Endothelial cell of umbilical vein (primary cell): ENCODE results near the gene TNPO2. TPM values are rescaled to one million over a fixed set of nuclear protein-coding genes. Genes with fewer than 3 reads are reported as not detected.

Source experiments
- BruUV-seq: library from RNA; stranded (reverse); fragments of 400-500 nt; replicated peaks from 2 replicates; lab custom pipeline; 2021; lab: Mats Ljungman, UMichigan
- CTCF ChIA-PET: fragments of 300-600, 350-600 bp; sonication (Branson Sonifier 250); formaldehyde crosslinking; loops from one replicate; lab custom pipeline; 2021; ENCODE audit warnings: antibody characterized with exemption, inconsistent platforms; lab: Charles Lee
- POLR2A ChIA-PET: fragments of 300-600, 350-600 bp; sonication (Branson Sonifier 250); formaldehyde crosslinking; loops from one replicate; lab custom pipeline; 2021; ENCODE audit warnings: antibody characterized with exemption, inconsistent platforms; lab: Charles Lee
- DNase-seq: peaks from one replicate; pipeline ENCODE4 v3.0.0-alpha.2; 2011; ENCODE audit warnings: low read depth, low spot score
- FAIRE-seq: peaks from 2 replicates; lab custom pipeline; 2011; peaks lifted over from hg19 to GRCh38; lab: Jason Lieb, UNC
- H2AFZ ChIP-seq: 2 replicates; pipeline ENCODE4 v1.6.0; 2012; ENCODE audit warnings: low read depth, low read length, control low read depth, inconsistent platforms
- H3K27ac ChIP-seq: 2 replicates; pipeline ENCODE4 v1.5.1; 2011; ENCODE audit warnings: low read depth, mild to moderate bottlenecking, control low read depth, low read length, moderate library complexity; ENCODE audit not compliant: insufficient read depth
- H3K27me3 ChIP-seq, 2 experiments: 2 replicates each; pipeline versions ENCODE4 v1.6.0 to v1.6.1; 2011; ENCODE audit warnings: low read length in 2 of 2, mixed read lengths in 1 of 2; ENCODE audit not compliant: control insufficient read depth in 2 of 2, insufficient read depth in 2 of 2
- H3K36me3 ChIP-seq, 2 experiments: 2 replicates in 1 of 2; 3 replicates in 1 of 2; pipeline ENCODE4 v1.5.1; 2011; ENCODE audit warnings: low read length in 2 of 2, mild to moderate bottlenecking in 1 of 2, moderate library complexity in 1 of 2; ENCODE audit not compliant: control insufficient read depth in 2 of 2, insufficient read depth in 2 of 2; ENCODE audit errors: extremely low read depth in 1 of 2
- H3K4me1 ChIP-seq: 3 replicates; pipeline ENCODE4 v1.5.1; 2011; ENCODE audit warnings: mild to moderate bottlenecking, low read length; ENCODE audit not compliant: control insufficient read depth, insufficient read depth; ENCODE audit errors: extremely low read depth
- H3K4me2 ChIP-seq: 2 replicates; pipeline ENCODE4 v1.6.1; 2011; ENCODE audit warnings: low read length, control low read depth, mixed read lengths; ENCODE audit not compliant: insufficient read depth
- H3K4me3 ChIP-seq, 3 experiments: fragments of 200-600 bp in 1 of 3; sonication (generic), shearing (Covaris generic) in 1 of 3; replicated peaks in 1 of 3; 2 replicates each; pipeline ENCODE4 v1.5.1; 2011 to 2016; ENCODE audit warnings: control low read depth in 3 of 3, low read length in 3 of 3, mild to moderate bottlenecking in 2 of 3, inconsistent platforms in 1 of 3, low read depth in 1 of 3, moderate library complexity in 1 of 3; ENCODE audit not compliant: insufficient read depth in 1 of 3
- H3K79me2 ChIP-seq: 2 replicates; pipeline ENCODE4 v1.6.0; 2012; ENCODE audit warnings: low read length, inconsistent platforms; ENCODE audit not compliant: control insufficient read depth, insufficient read depth
- H3K9ac ChIP-seq: replicated peaks from 2 replicates; pipeline ENCODE3; 2011; ENCODE audit warnings: low read length, control low read depth; ENCODE audit not compliant: insufficient read depth; ENCODE audit errors: extremely low read depth
- H3K9me1 ChIP-seq: replicated peaks from 3 replicates; pipeline ENCODE4 v1.6.0; 2011; ENCODE audit warnings: mild to moderate bottlenecking, low read length; ENCODE audit not compliant: control insufficient read depth, insufficient read depth; ENCODE audit errors: extremely low read depth
- H3K9me3 ChIP-seq: replicated peaks from 2 replicates; pipeline ENCODE4 v1.5.1; 2012; ENCODE audit warnings: low read length, inconsistent platforms; ENCODE audit not compliant: control insufficient read depth, insufficient read depth
- H4K20me1 ChIP-seq: replicated peaks from 2 replicates; pipeline ENCODE3; 2011; ENCODE audit warnings: mild to moderate bottlenecking, low read length; ENCODE audit not compliant: control insufficient read depth, insufficient read depth; ENCODE audit errors: extremely low read depth
- CTCF ChIP-seq, 2 donors: IDR thresholded peaks; 1 replicate in 1 of 2; 2 replicates in 1 of 2; pipeline ENCODE4 v1.5.1; 2011; ENCODE audit warnings: low read length in 2 of 2, mild to moderate bottlenecking in 2 of 2, moderate library complexity in 2 of 2, control low read depth in 1 of 2, inconsistent platforms in 1 of 2, low read depth in 1 of 2; ENCODE audit not compliant: insufficient read depth in 1 of 2; ENCODE audit errors: extremely low read depth in 1 of 2
- EZH2 ChIP-seq: IDR thresholded peaks from 2 replicates; pipeline ENCODE4 v1.6.1; 2012; ENCODE audit warnings: borderline replicate concordance, low read depth, mild to moderate bottlenecking, moderate library complexity, low read length, inconsistent platforms; ENCODE audit not compliant: severe bottlenecking
- FOS ChIP-seq: IDR thresholded peaks from 2 replicates; pipeline ENCODE4 v1.6.1; 2011; ENCODE audit warnings: mild to moderate bottlenecking, low read length, moderate library complexity, borderline replicate concordance; ENCODE audit not compliant: insufficient read depth
- GATA2 ChIP-seq: IDR thresholded peaks from 2 replicates; pipeline ENCODE4 v1.7.0; 2011; ENCODE audit warnings: low read depth, mild to moderate bottlenecking, moderate library complexity, mixed read lengths, low read length; ENCODE audit not compliant: insufficient read length, insufficient read depth
- JUN ChIP-seq: IDR thresholded peaks from 2 replicates; pipeline ENCODE4 v1.6.1; 2011; ENCODE audit warnings: borderline replicate concordance, low read depth; ENCODE audit not compliant: insufficient read length, insufficient read depth
- MYC ChIP-seq: IDR thresholded peaks from one replicate; pipeline ENCODE4 v1.6.1; 2011; ENCODE audit warnings: mild to moderate bottlenecking, low read depth, low read length
- POLR2A ChIP-seq: IDR thresholded peaks from 2 replicates; pipeline ENCODE4 v1.6.1; 2012; ENCODE audit warnings: low read depth, mild to moderate bottlenecking, control low read depth, low read length
- POLR2AphosphoS5 ChIP-seq: IDR thresholded peaks from 2 replicates; pipeline ENCODE4 v1.6.1; 2012; ENCODE audit warnings: low read depth, mild to moderate bottlenecking, control low read depth, low read length, moderate library complexity; ENCODE audit not compliant: insufficient read depth
- dilution Hi-C: fragments of 300-500 bp; cut with MboI; formaldehyde crosslinking; loops from one replicate; pipeline ENCODE4 v1.15.0; 2019; ENCODE audit warnings: low sequenced_read_pairs; ENCODE audit not compliant: extremely low pct_ligation_motif_present
- intact Hi-C: fragments of 100-400 bp; cut with micrococcal nuclease; formaldehyde crosslinking; loops from one replicate; pipeline ENCODE4 v1.10.0; 2022
- polyA plus RNA-seq, 4 experiments: library from polyadenylated mRNA; depleted of rRNA in 3 of 4; stranded (reverse) in 3 of 4; unstranded in 1 of 4; fragments of >200 nt; gene quantifications; 2 replicates each; pipeline versions ENCODE4 v1.2.1 to v1.2.3, GENCODE V29; 2011 to 2012; ENCODE audit warnings: missing spikeins in 1 of 4
- total RNA-seq: library from RNA; stranded (reverse); gene quantifications from 2 replicates; pipeline ENCODE4 v1.2.3, GENCODE V29; 2021
- TF ChIP-seq, protein P1 (sequence below): IDR thresholded peaks from 2 replicates; pipeline ENCODE4 v1.6.1; 2011; ENCODE audit not compliant: insufficient read depth, insufficient read length

Gene TNPO2
- total and polyA plus RNA-seq, 2 donors (not counting 3 experiments of a cell fraction or from before 2014, with no cell fraction given), result 94.5 to 98.8 TPM

GRCh38 chr19:12664406-12665280, 59.1 kb downstream of the TNPO2 start:
- no peak overlapping the region for H3K27ac ChIP-seq
- H3K4me1 ChIP-seq, result peaks cover 13% of the 10 kb centered on the region
- no peak for TF ChIP-seq FOS
- no peak for TF ChIP-seq EZH2
- no peak for TF ChIP-seq CTCF (IDR thresholded peaks at IDR 0.05; ENCODE audit: extremely low read depth in 1 of 2, insufficient read depth in 1 of 2, low read depth in 1 of 2, low read length in 2 of 2)
- TF ChIP-seq, protein P1, sequence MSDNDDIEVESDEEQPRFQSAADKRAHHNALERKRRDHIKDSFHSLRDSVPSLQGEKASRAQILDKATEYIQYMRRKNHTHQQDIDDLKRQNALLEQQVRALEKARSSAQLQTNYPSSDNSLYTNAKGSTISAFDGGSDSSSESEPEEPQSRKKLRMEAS, result no peak
- no peak for TF ChIP-seq MYC
- TF ChIP-seq GATA2, result no peak
- TF ChIP-seq JUN, result no peak
- no peak for TF ChIP-seq POLR2AphosphoS5
- no peak for TF ChIP-seq POLR2A
- no peak overlapping the region for H3K4me3 ChIP-seq
- no peaks in the 10 kb centered on the region for H3K9me1 ChIP-seq
- peaks cover 0 to 5% of the 10 kb centered on the region in 2 experiments for H3K36me3 ChIP-seq
- no peak overlapping the region for H2AFZ ChIP-seq
- H3K4me2 ChIP-seq, result no peak overlapping the region
- no peak overlapping the region for H3K9ac ChIP-seq
- H3K79me2 ChIP-seq, result peaks cover 9% of the 10 kb centered on the region
- dilution Hi-C loops, result no loop called here
- ChIA-PET CTCF (interaction anchor here (1.5 kb wide), 1 partner anchor 97 kb away, joined by 3 read pairs; no protein-coding TSS in a partner anchor), POLR2A (no interaction called here)
- no peaks in the 10 kb centered on the region for H4K20me1 ChIP-seq
- no peak for FAIRE-seq
- H3K9me3 ChIP-seq, result no peaks in the 10 kb centered on the region
- BruUV-seq, result no TSS peak
- H3K27me3 ChIP-seq, result no peaks in the 10 kb centered on the region
- no peak for DNase-seq
- intact Hi-C loops, result loop anchor here (5.0 kb wide), 2 partner anchors 502 to 742 kb away; partner anchors contain the start of gene ZNF136
